ENCODE measurements around the gene CYFIP1.

The CYFIP1 gene

GRCh38 chr15:22933641-22934061 is 46.5 kb downstream of the CYFIP1 start:
- Histone ChIP-seq H3K79me2 (ENCODE audit: low read length) (no peaks in the 10 kb centered on the region), H3K4me1 (ENCODE audit: low read length) (peaks cover 15% of the 10 kb centered on the region), H3K27ac (ENCODE audit: low read length) (no peak overlapping the region), H3K9ac (ENCODE audit: low read length) (no peak overlapping the region), H3K4me3 (ENCODE audit: low read length) (no peak overlapping the region), H4K20me1 (ENCODE audit: insufficient read depth, low read length) (no peaks in the 10 kb centered on the region), H3K9me3 (ENCODE audit: insufficient read depth, low read length) (no peaks in the 10 kb centered on the region), H3K36me3 (replicated peaks; ENCODE audit: low read depth, low read length) (no peaks in the 10 kb centered on the region), H3K4me2 (ENCODE audit: low read length) (no peak overlapping the region), H2AFZ (ENCODE audit: low read depth, low read length) (no peak overlapping the region), H3K27me3 (ENCODE audit: low read depth, low read length) (no peaks in the 10 kb centered on the region)
- no peak for TF ChIP-seq EZH2phosphoT487 (IDR thresholded peaks at IDR 0.05; ENCODE audit: low read depth)
- no peak for TF ChIP-seq CTCF (IDR thresholded peaks at IDR 0.05; ENCODE audit: low read depth, low read length)

- TF ChIP-seq EZH2phosphoT487 (IDR thresholded peaks at IDR 0.05; ENCODE audit: low read depth) (no peak), CTCF (IDR thresholded peaks at IDR 0.05; ENCODE audit: low read depth, low read length) (no peak)
- H2AFZ ChIP-seq (ENCODE audit: low read depth, low read length): no peak overlapping the region
- no peak overlapping the region for H3K4me3 ChIP-seq (ENCODE audit: low read length)
- H3K9me3 ChIP-seq (ENCODE audit: insufficient read depth, low read length): no peaks in the 10 kb centered on the region
- no peaks in the 10 kb centered on the region for H4K20me1 ChIP-seq (ENCODE audit: insufficient read depth, low read length)
- peaks cover 10% of the 10 kb centered on the region for H3K4me1 ChIP-seq (ENCODE audit: low read length)
- no peaks in the 10 kb centered on the region for H3K36me3 ChIP-seq (replicated peaks; ENCODE audit: low read depth, low read length)
- no peak overlapping the region for H3K27ac ChIP-seq (ENCODE audit: low read length)
- no peak overlapping the region for H3K9ac ChIP-seq (ENCODE audit: low read length)
- H3K27me3 ChIP-seq (ENCODE audit: low read depth, low read length): no peaks in the 10 kb centered on the region
- H3K4me2 ChIP-seq (ENCODE audit: low read length): no peak overlapping the region
- H3K79me2 ChIP-seq (ENCODE audit: low read length): no peaks in the 10 kb centered on the region
Measured at GRCh38 chr15:22931784-22932536, 48.2 kb downstream of the CYFIP1 start.

DNA sequence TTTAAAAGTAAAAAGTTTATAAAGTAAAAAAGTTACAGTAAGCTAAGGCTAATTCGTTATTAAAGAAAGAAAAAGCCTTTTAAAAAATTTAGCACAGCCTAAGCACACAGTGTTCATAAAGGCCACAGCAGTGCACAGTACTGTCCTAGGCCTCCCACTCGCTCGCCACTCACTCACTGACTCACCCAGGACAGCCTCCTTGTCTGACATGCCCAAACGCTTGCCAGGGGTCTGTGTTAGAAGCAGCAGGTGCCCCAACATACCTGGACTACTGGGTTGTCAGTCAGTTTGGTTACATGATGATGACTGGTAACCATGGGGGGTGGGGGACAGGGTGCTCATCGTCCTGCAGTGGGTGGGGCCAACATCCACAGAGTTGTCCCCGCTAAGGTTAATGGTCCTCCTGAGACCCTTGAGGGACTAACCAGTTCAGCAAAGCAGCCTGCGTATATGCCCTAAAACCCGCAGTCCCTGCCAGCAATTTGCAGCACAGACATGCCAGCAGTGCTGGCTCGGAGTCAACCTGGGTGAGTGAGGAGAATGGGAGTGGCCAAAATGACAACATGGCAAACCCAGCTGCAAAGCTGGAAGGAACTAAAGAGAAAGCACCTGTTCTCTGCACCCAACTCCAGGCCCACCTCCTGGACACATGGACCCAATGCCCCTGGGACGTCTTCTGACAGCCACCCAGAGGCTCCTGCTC is 49.2 kb downstream of the CYFIP1 start:
- no peak overlapping the region for H3K27ac ChIP-seq (ENCODE audit: low read length)

More for the DNA sequence above, 49.2 kb downstream of the CYFIP1 start:
- Histone ChIP-seq H3K36me3 (replicated peaks; ENCODE audit: low read depth, low read length) (no peaks in the 10 kb centered on the region), H3K9ac (ENCODE audit: low read length) (no peak overlapping the region), H3K4me1 (ENCODE audit: low read length) (0 out of 2 replicates have a peak, but pooled peaks cover under 1% of the 10 kb centered on the region), H4K20me1 (ENCODE audit: insufficient read depth, low read length) (no peaks in the 10 kb centered on the region), H3K9me3 (ENCODE audit: insufficient read depth, low read length) (no peaks in the 10 kb centered on the region), H3K4me3 (ENCODE audit: low read length) (no peak overlapping the region), H3K27me3 (ENCODE audit: low read depth, low read length) (no peaks in the 10 kb centered on the region), H3K79me2 (ENCODE audit: low read length) (no peaks in the 10 kb centered on the region), H3K4me2 (ENCODE audit: low read length) (no peak overlapping the region), H2AFZ (ENCODE audit: low read depth, low read length) (no peak overlapping the region)
- no peak for TF ChIP-seq CTCF (IDR thresholded peaks at IDR 0.05; ENCODE audit: low read depth, low read length)
